GM12874 (cell line): ENCODE results near the gene SH3PXD2A.
A peak's percentile ranks its signal among the peaks of the same experiment; 100 is the strongest.

Experiments
- CTCF ChIP-seq: IDR thresholded peaks from 2 replicates; pipeline ENCODE4 v1.5.1; 2011; ENCODE audit warnings: low read depth, mild to moderate bottlenecking, control low read depth, low read length, moderate library complexity; ENCODE audit not compliant: insufficient read depth

Gene SH3PXD2A

GRCh38 chr10:103861505-103861904 is 6.1 kb upstream of the SH3PXD2A start:
- no peak for TF ChIP-seq CTCF

- peak; percentile 58 for TF ChIP-seq CTCF
Measured at GRCh38 chr10:103859161-103860086, 4.0 kb upstream of the SH3PXD2A start.

DNA sequence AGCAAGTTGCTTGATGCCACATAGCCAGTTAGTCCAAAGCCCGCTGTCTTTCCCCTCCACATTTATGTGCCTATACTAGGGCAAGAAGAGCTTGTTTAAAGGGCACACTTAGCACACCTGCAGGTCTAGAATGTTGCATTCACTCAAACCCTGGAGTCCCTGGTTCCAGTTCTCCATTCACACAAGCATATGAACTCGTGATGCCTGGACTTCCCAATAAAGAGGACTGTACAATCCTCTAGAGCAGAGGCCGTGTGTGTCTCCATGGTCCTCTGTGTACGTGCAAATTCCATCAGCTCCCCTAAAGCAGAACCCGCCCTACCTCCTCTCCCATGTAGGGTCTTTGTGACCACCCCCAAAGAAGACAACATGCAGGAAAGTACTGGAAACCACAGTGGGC is 3.0 kb upstream of the SH3PXD2A start:
- no peak for TF ChIP-seq CTCF

DNA sequence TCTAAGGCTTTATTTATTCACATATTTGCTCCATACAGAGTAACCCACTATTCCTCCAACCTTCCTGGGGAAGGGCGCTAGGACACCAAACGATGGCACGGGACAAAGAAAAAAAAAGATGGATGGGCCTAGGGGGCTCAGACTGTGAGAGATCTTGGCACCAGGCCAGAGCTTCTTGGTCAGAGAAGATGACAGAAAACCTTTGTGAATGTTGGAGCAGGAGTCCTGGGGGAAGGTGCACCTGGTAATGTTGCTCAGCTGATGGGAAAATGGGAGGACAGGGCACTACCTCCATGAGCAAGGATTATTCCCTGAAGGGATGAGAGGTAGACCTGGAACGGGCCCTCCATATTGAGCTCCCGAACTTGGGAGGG is 1.4 kb upstream of the SH3PXD2A start:
- no peak for TF ChIP-seq CTCF

GRCh38 chr10:103855852-103856796 is 748 bp upstream of the SH3PXD2A start:
- TF ChIP-seq CTCF = no peak

DNA sequence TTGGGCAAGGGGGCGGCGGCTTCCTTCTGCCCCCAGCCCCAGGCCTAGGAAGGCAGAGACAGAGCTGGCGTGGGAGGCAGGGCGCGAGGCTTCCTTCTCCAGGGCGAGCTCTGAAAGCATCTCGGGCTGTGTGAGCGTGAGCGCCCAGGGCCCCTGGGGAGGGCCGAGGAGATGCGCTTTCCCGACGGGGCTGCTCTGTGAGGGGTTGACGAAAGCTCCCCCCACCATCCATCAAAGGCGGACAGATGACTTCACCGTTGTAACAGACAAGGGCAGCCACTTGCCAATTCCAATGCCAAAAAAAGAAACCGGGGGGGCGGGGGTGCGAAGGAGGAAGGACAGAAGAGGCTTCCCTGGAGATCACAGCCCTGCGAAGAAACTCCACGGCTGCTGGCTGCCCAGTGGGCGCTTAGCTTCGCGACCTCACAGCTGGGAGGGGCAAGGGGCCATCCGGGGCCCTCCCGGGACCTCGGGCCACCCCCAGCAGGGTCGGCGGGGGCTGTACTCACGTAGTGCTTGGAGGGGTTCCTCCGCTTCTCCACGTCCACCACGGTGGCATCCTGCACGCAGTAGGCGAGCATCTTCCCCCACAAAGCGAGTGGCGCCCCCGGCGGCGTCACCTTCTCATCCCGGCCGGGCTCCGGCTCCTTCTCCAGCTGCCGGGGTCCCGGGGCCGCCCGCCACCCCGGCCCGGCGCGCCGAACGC is 537 bp downstream of the SH3PXD2A start:
- 0 out of 2 replicates have a peak, but pooled peaks have one; percentile 11 for TF ChIP-seq CTCF
